ENCODE measurements around the gene STK17B. TPM values are rescaled to one million over a fixed set of nuclear protein-coding genes. Genes with fewer than 3 reads are reported as not detected.

Gene STK17B
- total and polyA plus RNA-seq, 2 experiments from 2014 or later = 5.7 to 13.7 TPM

DNA sequence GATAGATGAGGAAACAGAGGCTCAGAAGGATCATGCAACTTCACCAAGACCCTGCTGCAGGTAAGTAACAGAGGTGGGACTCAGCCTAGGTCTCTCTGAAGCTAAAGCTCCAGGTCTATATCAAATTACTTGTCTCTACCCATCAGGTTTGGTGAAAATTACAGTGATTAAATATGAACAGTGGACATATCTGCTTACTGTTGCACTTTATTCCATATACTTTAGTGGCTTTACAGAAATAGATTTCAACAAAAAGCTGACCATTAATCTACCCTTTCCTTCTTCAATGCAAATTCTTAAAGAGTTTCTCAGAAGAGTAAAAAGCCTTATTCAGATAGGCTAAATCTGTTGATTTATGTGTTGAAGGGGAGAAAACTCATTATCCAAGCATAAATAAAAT lies 42.8 kb upstream of the STK17B start:
- Histone ChIP-seq H4K20me1 (replicated peaks; ENCODE audit: insufficient read depth) (no peaks in the 10 kb centered on the region), H3K36me3 (ENCODE audit: insufficient read depth) (no peaks in the 10 kb centered on the region), H3K4me1 (ENCODE audit: insufficient read depth) (peaks cover 8% of the 10 kb centered on the region; the same call in 1 of the 2 replicates), H3K79me2 (replicated peaks; ENCODE audit: insufficient read depth) (no peaks in the 10 kb centered on the region), H3K4me2 (no peak overlapping the region), H2AFZ (no peak overlapping the region), H3K27ac (ENCODE audit: low read depth) (no peak overlapping the region), H3K27me3 (ENCODE audit: insufficient read depth) (no peaks in the 10 kb centered on the region), H3K4me3 (no peak overlapping the region), H3K9me2 (ENCODE audit: insufficient read depth) (peaks cover 4% of the 10 kb centered on the region; the same call in 1 of the 2 replicates), H3F3A (replicated peaks; ENCODE audit: low read depth) (no peaks in the 10 kb centered on the region)
- no peak for TF ChIP-seq JUNB (IDR thresholded peaks at IDR 0.05; ENCODE audit: unreplicated experiment)
- TF ChIP-seq, protein P1, sequence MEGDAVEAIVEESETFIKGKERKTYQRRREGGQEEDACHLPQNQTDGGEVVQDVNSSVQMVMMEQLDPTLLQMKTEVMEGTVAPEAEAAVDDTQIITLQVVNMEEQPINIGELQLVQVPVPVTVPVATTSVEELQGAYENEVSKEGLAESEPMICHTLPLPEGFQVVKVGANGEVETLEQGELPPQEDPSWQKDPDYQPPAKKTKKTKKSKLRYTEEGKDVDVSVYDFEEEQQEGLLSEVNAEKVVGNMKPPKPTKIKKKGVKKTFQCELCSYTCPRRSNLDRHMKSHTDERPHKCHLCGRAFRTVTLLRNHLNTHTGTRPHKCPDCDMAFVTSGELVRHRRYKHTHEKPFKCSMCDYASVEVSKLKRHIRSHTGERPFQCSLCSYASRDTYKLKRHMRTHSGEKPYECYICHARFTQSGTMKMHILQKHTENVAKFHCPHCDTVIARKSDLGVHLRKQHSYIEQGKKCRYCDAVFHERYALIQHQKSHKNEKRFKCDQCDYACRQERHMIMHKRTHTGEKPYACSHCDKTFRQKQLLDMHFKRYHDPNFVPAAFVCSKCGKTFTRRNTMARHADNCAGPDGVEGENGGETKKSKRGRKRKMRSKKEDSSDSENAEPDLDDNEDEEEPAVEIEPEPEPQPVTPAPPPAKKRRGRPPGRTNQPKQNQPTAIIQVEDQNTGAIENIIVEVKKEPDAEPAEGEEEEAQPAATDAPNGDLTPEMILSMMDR (conservative IDR thresholded peaks at IDR 0.05; ENCODE audit: low read depth in 2 of 2) = no peak
- no peak for TF ChIP-seq ZNF331 (CRISPR knock-in tag; IDR thresholded peaks at IDR 0.05; ENCODE audit: low read depth)
- TF ChIP-seq EZH2phosphoT487 (IDR thresholded peaks at IDR 0.05; ENCODE audit: unreplicated experiment) = no peak
- DNase-seq (ENCODE audit: low spot score) (no peak), ATAC-seq (no peak)
- Mint-ChIP-seq H3K4me1 (peaks cover 12% of the 10 kb centered on the region), H3K36me3 (ENCODE audit: low read depth) (peaks cover 5% of the 10 kb centered on the region; the same call in 2 of the 3 replicates), H3K9me3 (no peaks in the 10 kb centered on the region; the same call in 2 of the 3 replicates), H3K4me3 (no peak overlapping the region), H3K27ac (no peak overlapping the region), H3K27me3 (ENCODE audit: insufficient read depth, low read depth, poor library complexity) (no peaks in the 10 kb centered on the region)

DNA sequence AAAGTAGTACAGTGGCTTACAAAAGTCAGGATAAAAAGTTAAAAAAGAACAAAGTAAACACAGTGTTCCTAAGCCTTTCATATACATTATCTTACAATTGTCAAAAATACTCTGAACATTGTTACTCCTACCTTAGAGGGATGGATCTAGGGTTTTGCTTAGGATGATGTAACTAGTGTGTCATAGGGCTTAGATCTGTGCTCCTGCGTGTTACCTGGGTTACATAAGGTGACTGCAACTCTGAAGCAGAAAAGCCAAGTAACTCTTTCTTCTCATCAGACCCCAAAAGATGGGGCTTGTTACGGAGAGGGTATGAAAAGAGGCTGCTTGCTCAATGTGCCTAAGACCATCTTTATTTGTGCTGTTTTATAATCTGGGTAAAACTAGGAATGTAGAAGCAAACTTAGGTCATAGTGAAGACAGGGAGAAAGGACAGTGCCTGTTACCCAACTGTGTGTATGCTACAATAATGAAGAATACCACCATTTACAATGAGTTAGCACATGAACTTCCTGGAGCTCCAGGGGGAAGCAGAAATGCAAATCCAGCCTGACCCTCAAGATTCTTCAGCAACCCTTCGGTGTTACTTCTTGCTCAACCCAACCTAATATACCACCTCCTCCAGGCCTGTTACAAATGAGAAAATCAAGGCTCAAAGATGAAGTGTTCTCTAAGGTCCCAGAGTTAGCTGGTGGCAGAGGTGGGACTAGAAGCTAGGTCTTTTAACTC lies 42.0 kb upstream of the STK17B start:
- Histone ChIP-seq H3K27me3 (ENCODE audit: insufficient read depth) (no peaks in the 10 kb centered on the region), H3K4me2 (no peak overlapping the region), H3K9me2 (ENCODE audit: insufficient read depth) (peaks cover 4% of the 10 kb centered on the region; the same call in 1 of the 2 replicates), H3K36me3 (ENCODE audit: insufficient read depth) (no peaks in the 10 kb centered on the region), H4K20me1 (replicated peaks; ENCODE audit: insufficient read depth) (no peaks in the 10 kb centered on the region), H3F3A (replicated peaks; ENCODE audit: low read depth) (no peaks in the 10 kb centered on the region), H3K4me1 (ENCODE audit: insufficient read depth) (peaks cover 8% of the 10 kb centered on the region; the same call in 1 of the 2 replicates), H3K79me2 (replicated peaks; ENCODE audit: insufficient read depth) (no peaks in the 10 kb centered on the region), H3K4me3 (no peak overlapping the region), H3K27ac (ENCODE audit: low read depth) (no peak overlapping the region), H2AFZ (no peak overlapping the region)
- Mint-ChIP-seq H3K36me3 (ENCODE audit: low read depth) (peaks cover 5% of the 10 kb centered on the region; the same call in 2 of the 3 replicates), H3K4me3 (no peak overlapping the region), H3K4me1 (peaks cover 15% of the 10 kb centered on the region), H3K9me3 (peaks cover 3% of the 10 kb centered on the region; the same call in 1 of the 3 replicates), H3K27me3 (ENCODE audit: insufficient read depth, low read depth, poor library complexity) (no peaks in the 10 kb centered on the region), H3K27ac (peak overlapping the region; percentile 31; the same call in 1 of the 2 replicates)
- no peak for ATAC-seq
- no peak for DNase-seq (ENCODE audit: low spot score)
- TF ChIP-seq EZH2 (IDR thresholded peaks at IDR 0.05; ENCODE audit: low read depth, unreplicated experiment) (no peak), STAT1 (IDR thresholded peaks at IDR 0.05; ENCODE audit: unreplicated experiment) (no peak), CREB1 (CRISPR knock-in tag; IDR thresholded peaks at IDR 0.05; ENCODE audit: low read depth) (no peak), ZNF331 (CRISPR knock-in tag; IDR thresholded peaks at IDR 0.05; ENCODE audit: low read depth) (no peak), JUNB (IDR thresholded peaks at IDR 0.05; ENCODE audit: unreplicated experiment) (no peak), POLR2AphosphoS5 (IDR thresholded peaks at IDR 0.05; ENCODE audit: low read depth) (no peak), NANOG (IDR thresholded peaks at IDR 0.05; ENCODE audit: borderline replicate concordance) (no peak)
- TF ChIP-seq, protein P2, sequence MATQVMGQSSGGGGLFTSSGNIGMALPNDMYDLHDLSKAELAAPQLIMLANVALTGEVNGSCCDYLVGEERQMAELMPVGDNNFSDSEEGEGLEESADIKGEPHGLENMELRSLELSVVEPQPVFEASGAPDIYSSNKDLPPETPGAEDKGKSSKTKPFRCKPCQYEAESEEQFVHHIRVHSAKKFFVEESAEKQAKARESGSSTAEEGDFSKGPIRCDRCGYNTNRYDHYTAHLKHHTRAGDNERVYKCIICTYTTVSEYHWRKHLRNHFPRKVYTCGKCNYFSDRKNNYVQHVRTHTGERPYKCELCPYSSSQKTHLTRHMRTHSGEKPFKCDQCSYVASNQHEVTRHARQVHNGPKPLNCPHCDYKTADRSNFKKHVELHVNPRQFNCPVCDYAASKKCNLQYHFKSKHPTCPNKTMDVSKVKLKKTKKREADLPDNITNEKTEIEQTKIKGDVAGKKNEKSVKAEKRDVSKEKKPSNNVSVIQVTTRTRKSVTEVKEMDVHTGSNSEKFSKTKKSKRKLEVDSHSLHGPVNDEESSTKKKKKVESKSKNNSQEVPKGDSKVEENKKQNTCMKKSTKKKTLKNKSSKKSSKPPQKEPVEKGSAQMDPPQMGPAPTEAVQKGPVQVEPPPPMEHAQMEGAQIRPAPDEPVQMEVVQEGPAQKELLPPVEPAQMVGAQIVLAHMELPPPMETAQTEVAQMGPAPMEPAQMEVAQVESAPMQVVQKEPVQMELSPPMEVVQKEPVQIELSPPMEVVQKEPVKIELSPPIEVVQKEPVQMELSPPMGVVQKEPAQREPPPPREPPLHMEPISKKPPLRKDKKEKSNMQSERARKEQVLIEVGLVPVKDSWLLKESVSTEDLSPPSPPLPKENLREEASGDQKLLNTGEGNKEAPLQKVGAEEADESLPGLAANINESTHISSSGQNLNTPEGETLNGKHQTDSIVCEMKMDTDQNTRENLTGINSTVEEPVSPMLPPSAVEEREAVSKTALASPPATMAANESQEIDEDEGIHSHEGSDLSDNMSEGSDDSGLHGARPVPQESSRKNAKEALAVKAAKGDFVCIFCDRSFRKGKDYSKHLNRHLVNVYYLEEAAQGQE (IDR thresholded peaks at IDR 0.05; ENCODE audit: unreplicated experiment) = no peak
- TF ChIP-seq, protein P1 (conservative IDR thresholded peaks at IDR 0.05; ENCODE audit: low read depth in 2 of 2) = no peak

Measured in GM23338 (cell line).